Thyroid gland (tissue), 4 donors: ENCODE measurements around the gene MARCO.

Experiments used
- POLR2A ChIP-seq, 2 donors: fragments of 450-650 bp; IDR thresholded peaks; one replicate each; pipeline ENCODE4 v1.6.1; 2017; ENCODE audit warnings: antibody characterized with exemption in 2 of 2, mild to moderate bottlenecking in 2 of 2, moderate library complexity in 1 of 2
- TF ChIP-seq, protein P1 (sequence below), 6 experiments: fragments of 200-600 bp in 3 of 6; fragments of 450-650 bp in 3 of 6; sonication (generic) in 3 of 6; IDR thresholded peaks; one replicate each; pipeline ENCODE4 v1.5.1; 2016 to 2019; ENCODE audit warnings: antibody characterized with exemption in 6 of 6, mild to moderate bottlenecking in 2 of 6, inconsistent platforms in 1 of 6, moderate library complexity in 1 of 6

- no peak for TF ChIP-seq POLR2A (IDR thresholded peaks at IDR 0.05)
- TF ChIP-seq, protein P1, sequence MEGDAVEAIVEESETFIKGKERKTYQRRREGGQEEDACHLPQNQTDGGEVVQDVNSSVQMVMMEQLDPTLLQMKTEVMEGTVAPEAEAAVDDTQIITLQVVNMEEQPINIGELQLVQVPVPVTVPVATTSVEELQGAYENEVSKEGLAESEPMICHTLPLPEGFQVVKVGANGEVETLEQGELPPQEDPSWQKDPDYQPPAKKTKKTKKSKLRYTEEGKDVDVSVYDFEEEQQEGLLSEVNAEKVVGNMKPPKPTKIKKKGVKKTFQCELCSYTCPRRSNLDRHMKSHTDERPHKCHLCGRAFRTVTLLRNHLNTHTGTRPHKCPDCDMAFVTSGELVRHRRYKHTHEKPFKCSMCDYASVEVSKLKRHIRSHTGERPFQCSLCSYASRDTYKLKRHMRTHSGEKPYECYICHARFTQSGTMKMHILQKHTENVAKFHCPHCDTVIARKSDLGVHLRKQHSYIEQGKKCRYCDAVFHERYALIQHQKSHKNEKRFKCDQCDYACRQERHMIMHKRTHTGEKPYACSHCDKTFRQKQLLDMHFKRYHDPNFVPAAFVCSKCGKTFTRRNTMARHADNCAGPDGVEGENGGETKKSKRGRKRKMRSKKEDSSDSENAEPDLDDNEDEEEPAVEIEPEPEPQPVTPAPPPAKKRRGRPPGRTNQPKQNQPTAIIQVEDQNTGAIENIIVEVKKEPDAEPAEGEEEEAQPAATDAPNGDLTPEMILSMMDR (IDR thresholded peaks at IDR 0.05): no peak
Observed at GRCh38 chr2:118940486-118941120, 1.4 kb upstream of the MARCO start.
